GM19351 (cell line): ENCODE measurements around the gene CIAO3.

Experiments used
- ATAC-seq: cut with Tn5 transposase; IDR thresholded peaks from one replicate; pipeline ENCODE4 v1.9.1; 2021; ENCODE audit warnings: mild to moderate bottlenecking, moderate library complexity; ENCODE audit not compliant: unreplicated experiment

The CIAO3 gene

GRCh38 chr16:740764-741505 lies at the start of gene CIAO3:
Gene CIAO3, minus strand, starts transcription at chr16:740997. Its CDS starts 12 bp downstream, at chr16:740985.
- ATAC-seq: peak; percentile 55

GRCh38 chr16:790086-790485 lies 49.3 kb upstream of the CIAO3 start:
- ATAC-seq: no peak

DNA sequence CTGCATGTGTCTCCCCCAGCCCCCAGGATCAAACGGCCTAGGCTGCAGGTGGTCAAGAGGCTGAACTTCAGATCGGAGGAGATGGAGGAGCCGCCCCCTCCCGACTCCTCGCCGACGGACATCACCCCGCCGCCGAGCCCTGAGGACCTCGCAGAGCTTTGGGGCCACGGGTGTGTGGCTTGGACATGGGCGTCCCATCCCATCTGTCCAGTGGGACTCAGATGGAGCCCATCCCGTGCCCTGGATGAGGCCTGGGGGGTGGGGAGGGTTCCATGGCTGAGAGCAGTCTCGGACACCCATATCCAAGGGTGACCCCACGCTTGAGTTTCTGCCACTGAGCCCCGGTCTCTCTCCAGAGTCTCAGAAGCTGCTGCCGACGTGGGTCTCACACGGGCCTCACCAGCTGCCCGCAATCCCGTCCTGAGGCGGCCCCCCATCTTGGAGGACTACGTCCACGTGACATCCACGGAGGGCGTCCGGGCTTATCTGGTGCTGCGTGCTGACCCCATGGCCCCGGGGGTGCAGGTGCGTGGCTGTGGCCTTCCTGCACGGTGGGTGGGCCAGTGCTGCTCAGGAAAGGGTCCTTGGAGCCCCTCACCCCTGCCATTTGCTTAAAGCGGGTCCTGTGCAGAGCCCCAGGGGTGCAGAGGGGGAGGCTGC lies 48.5 kb upstream of the CIAO3 start:
- no peak for ATAC-seq

- peak; percentile 74 for ATAC-seq
These were observed 47.8 kb upstream of the CIAO3 start, which contains the start of gene CHTF18 for GRCh38 chr16:788399-789126. Gene CHTF18, plus strand, starts transcription at chr16:788620. Its CDS starts 65 bp downstream, at chr16:788685.

GRCh38 chr16:787978-788398 lies 47.2 kb upstream of the CIAO3 start, which contains the start of gene RPUSD1:
Gene RPUSD1, minus strand, starts transcription at chr16:788381. Its CDS starts 644 bp downstream, at chr16:787737.
- peak; percentile 23 for ATAC-seq

- ATAC-seq: no peak
These were observed 46.6 kb upstream of the CIAO3 start for GRCh38 chr16:787321-787966.

- ATAC-seq: no peak
These were observed 45.1 kb upstream of the CIAO3 start for GRCh38 chr16:785563-786535.

GRCh38 chr16:784431-784830 lies 43.6 kb upstream of the CIAO3 start:
- ATAC-seq: no peak

DNA sequence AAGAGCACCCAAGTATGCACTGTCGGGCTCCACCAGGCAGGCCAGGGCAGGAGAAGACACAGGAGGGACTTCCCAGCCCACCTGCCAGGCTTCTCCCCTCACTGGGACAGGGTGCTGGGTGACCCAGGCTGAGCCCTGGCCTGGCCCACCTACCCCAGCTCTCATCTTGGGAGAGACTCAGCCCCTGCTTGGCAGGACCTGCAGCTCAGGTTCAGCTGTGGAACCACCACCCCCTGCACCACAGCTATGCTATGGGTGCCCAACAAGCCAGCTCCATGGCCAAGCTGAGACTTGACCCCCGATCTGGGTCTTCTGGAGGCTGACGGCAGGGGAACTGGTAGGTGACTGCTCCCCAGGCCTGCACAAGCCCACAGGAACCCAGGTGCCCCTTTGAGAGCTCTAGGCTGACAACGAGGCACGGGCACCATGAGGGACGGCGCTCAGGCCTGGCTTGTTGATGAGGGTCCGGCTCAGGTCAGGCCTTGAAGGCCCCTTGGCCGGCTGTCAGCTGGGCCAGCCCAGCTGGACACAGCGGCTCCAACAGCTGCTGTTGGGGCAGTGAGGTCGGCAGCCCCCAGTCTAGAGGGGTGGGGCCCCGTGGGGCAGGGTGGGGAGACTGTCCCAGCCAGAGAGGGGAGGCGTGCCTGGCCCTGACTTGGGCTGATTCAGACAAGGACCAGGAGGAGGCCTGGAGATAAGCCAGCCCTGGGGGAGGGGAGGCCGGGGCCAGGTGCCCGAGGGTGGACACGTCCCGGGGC lies 42.8 kb upstream of the CIAO3 start:
- no peak for ATAC-seq

DNA sequence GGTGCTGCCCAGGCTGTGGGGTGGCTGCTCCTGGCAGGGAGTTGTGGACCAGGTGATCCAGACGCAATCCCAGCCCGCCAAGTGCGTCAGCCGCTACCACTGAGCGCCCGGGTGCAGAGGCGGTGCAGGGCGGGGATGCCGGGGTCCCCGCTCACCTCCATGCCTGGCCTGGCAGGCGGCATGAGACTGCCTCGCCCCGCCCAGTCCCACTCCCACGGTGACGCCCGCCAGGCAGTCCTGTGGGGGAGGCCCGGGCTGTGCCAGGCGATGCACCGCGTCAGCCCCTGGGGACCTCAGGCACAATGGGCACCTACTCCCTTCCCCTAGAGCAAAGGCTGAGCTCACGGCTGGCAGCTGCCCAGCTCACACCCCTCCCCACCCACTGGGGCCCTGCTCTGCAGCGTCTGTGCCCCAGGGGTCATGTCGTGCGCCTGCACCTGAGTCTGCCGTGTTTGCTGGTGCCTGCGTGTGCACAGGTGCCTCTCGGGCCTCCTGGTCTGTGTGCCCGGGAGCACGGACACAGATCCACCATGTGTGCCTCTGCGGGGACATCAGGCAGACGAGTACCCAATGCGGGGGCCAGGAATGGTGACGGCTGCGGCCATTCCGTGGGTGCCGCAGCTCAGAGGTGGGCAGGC lies 42.1 kb upstream of the CIAO3 start:
- no peak for ATAC-seq

GRCh38 chr16:782258-782657 lies 41.5 kb upstream of the CIAO3 start:
- ATAC-seq: no peak

GRCh38 chr16:781346-782010 lies 40.7 kb upstream of the CIAO3 start:
- ATAC-seq: no peak

- no peak for ATAC-seq
These were observed 39.5 kb upstream of the CIAO3 start for GRCh38 chr16:780296-780695.

- ATAC-seq: no peak
These were observed 38.8 kb upstream of the CIAO3 start for GRCh38 chr16:779561-779960.

DNA sequence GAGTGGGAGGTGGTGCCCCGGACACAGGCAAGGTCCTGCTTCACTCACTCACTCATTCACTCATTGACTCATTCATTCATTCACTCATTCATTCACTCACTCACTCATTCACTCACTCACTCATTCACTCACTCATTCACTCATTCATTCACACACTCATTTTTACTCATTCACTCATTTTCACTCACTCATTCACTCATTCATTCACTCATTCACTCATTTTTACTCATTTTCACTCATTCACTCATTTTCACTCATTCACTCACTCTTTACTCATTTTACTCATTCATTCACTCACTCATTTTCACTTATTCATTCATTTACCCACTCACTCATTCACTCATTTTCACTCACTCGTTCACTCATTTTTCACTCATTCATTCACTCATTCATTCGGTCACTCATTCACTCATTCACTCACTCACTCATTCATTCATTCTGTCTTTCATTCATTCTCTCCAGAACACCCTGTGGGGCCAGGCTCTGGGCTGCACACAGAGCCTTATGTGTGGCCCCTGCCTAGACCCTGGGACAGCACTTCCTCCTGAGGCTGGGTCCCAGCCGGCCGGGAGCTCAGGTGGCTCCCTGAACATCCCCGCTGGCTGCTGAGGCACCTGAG lies 38.2 kb upstream of the CIAO3 start:
- ATAC-seq: no peak

DNA sequence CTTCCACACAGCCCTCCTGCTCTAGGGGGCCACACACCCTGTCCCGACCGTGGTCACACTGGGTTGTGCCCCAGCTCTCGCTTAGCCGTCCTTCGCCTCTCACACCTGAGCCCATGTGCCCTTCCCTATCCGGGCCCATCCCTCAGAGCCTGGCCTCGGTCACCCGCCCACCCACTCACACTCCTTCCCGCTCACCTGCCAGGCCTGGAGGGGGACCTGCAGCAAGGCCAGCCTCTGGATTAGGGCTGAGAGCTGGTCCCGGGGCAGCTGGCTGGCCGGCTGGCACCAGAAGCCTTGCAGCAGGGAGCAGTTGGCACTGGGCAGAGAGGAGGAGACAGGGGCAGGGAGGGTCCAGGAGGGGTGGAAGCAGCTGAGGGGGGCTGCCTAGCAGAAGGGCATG lies 37.6 kb upstream of the CIAO3 start:
- no peak for ATAC-seq

- ATAC-seq: no peak
These were observed 37.0 kb upstream of the CIAO3 start for GRCh38 chr16:777826-778225.

DNA sequence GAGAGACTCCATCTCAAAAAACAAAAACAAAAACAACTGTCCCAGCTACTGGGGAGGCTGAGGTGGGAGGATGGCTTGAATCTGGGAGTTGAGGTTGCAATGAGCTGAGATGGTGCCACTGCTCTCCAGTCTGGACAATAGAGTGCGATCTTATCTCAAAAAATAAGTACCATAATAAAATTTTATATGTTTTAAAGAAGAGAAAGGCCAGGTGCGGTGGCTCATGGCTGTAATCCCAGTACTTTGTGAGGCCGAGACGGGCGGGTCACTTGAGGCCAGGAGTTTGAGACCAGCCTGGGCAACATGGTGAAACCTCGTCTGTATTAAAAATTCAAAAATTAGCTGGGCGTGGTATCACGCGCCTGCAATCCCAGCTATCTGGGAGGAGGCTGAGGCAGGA lies 36.0 kb upstream of the CIAO3 start:
- no peak for ATAC-seq
